A549 (cell line): ENCODE measurements around the gene PIH1D1. TPM values are rescaled to one million over a fixed set of nuclear protein-coding genes. Genes with fewer than 3 reads are reported as not detected.

Source experiments
- ATAC-seq, 2 experiments: fragments of 200-7000 bp in 1 of 2; fragments of >200 bp in 1 of 2; cut with Nextera tagmentation in 1 of 2; cut with Tn5 transposase in 1 of 2; 3 replicates each; pipeline versions ENCODE4 v1.8.0 to v1.9.1; 2018 to 2020; ENCODE audit warnings: mild to moderate bottlenecking in 1 of 2, moderate library complexity in 1 of 2
- CTCF ChIA-PET: fragments of 300-600 bp; sonication (Branson Sonifier 250); formaldehyde crosslinking; extraction: SDS; loops from one replicate; lab custom pipeline; 2021; ENCODE audit warnings: antibody characterized with exemption, inconsistent platforms; lab: Yijun Ruan, JAX
- POLR2A ChIA-PET: fragments of 350-600 bp; formaldehyde crosslinking; extraction: SDS; loops from one replicate; lab custom pipeline; 2021; ENCODE audit warnings: antibody characterized with exemption, inconsistent platforms; lab: Yijun Ruan, JAX
- DNase-seq, 2 experiments: peaks; one replicate each; pipeline versions ENCODE4 v3.0.0 to v3.0.0-alpha.2; 2011 to 2016; ENCODE audit warnings: low read depth in 1 of 2, low spot score in 1 of 2
- FAIRE-seq: peaks from 2 replicates; lab custom pipeline; 2011; peaks lifted over from hg19 to GRCh38; lab: Jason Lieb, UNC
- H3K27ac ChIP-seq, 2 experiments: fragments of >200 bp; sonication (Bioruptor Twin); formaldehyde crosslinking; 3 replicates each; pipeline ENCODE4 v1.5.1; 2016 to 2017
- H3K4me1 ChIP-seq: fragments of >200 bp; sonication (Bioruptor Twin); formaldehyde crosslinking; 3 replicates; pipeline ENCODE4 v1.6.1; 2016
- H3K4me2 ChIP-seq: fragments of >200 bp; sonication (Bioruptor Twin); formaldehyde crosslinking; 3 replicates; pipeline ENCODE4 v1.6.1; 2016
- H3K4me3 ChIP-seq: fragments of >200 bp; sonication (Bioruptor Twin); formaldehyde crosslinking; 3 replicates; pipeline ENCODE4 v1.5.1; 2016
- H3K9me3 ChIP-seq: fragments of >200 bp; sonication (Bioruptor Twin); formaldehyde crosslinking; 3 replicates; pipeline ENCODE4 v1.6.1; 2016
- BHLHE40 ChIP-seq: IDR thresholded peaks from 2 replicates; pipeline ENCODE4 v1.6.1; 2012; ENCODE audit warnings: low read depth, low read length, inconsistent platforms
- CBX2 ChIP-seq: fragments of 200-600 bp; sonication (generic); IDR thresholded peaks from 2 replicates; pipeline ENCODE4 v1.6.1; 2016; ENCODE audit warnings: low read depth, mild to moderate bottlenecking, borderline replicate concordance
- CEBPB ChIP-seq, 2 experiments: fragments of >200 bp in 1 of 2; sonication (Bioruptor Twin) in 1 of 2; formaldehyde crosslinking in 1 of 2; IDR thresholded peaks; 2 replicates each; pipeline ENCODE4 v1.6.1; 2012 to 2016
- EHF ChIP-seq: fragments of 250-450 bp; sonication (Bioruptor Pico); IDR thresholded peaks from 2 replicates; pipeline ENCODE4 v1.5.0; 2020; ENCODE audit warnings: mild to moderate bottlenecking
- HEYL ChIP-seq: fragments of 250-450 bp; sonication (Bioruptor Pico); IDR thresholded peaks from 2 replicates; pipeline ENCODE4 v1.8.0; 2021; ENCODE audit warnings: mild to moderate bottlenecking, moderate library complexity
- HMGXB4 ChIP-seq: fragments of 250-450 bp; sonication (Bioruptor Pico); IDR thresholded peaks from 2 replicates; pipeline ENCODE4 v1.5.0; 2021; ENCODE audit warnings: mild to moderate bottlenecking, moderate library complexity, borderline replicate concordance
- JUNB ChIP-seq: fragments of >200 bp; sonication (Bioruptor Twin); formaldehyde crosslinking; IDR thresholded peaks from 2 replicates; pipeline ENCODE4 v1.6.1; 2016
- MAFK ChIP-seq: fragments of 450-650 bp; IDR thresholded peaks from 2 replicates; pipeline ENCODE4 v1.6.1; 2014; ENCODE audit not compliant: partially characterized antibody
- MAX ChIP-seq: IDR thresholded peaks from 2 replicates; pipeline ENCODE4 v1.6.1; 2012
- MAZ ChIP-seq: fragments of 150-350 bp; IDR thresholded peaks from 2 replicates; pipeline ENCODE4 v1.6.1; 2014; ENCODE audit warnings: antibody characterized with exemption, low read depth, low read length, borderline replicate concordance
- NR3C1 ChIP-seq: fragments of >200 bp; sonication (Bioruptor Twin); formaldehyde crosslinking; IDR thresholded peaks from 3 replicates; pipeline ENCODE4 v1.6.1; 2017
- PBX3 ChIP-seq: IDR thresholded peaks from 2 replicates; pipeline ENCODE4 v1.6.1; 2012
- POLR2A ChIP-seq: IDR thresholded peaks from 2 replicates; pipeline ENCODE4 v1.6.1; 2012; ENCODE audit warnings: mild to moderate bottlenecking, low read length
- RAD21 ChIP-seq, 2 experiments: fragments of >200 bp in 1 of 2; sonication (Bioruptor Twin) in 1 of 2; formaldehyde crosslinking in 1 of 2; IDR thresholded peaks in 1 of 2; conservative IDR thresholded peaks in 1 of 2; 2 replicates in 1 of 2; 3 replicates in 1 of 2; pipeline ENCODE4 v1.6.1; 2012 to 2018; ENCODE audit warnings: inconsistent platforms in 1 of 2
- RFX5 ChIP-seq: fragments of 450-650 bp; IDR thresholded peaks from 2 replicates; pipeline ENCODE4 v1.7.1; 2014; ENCODE audit warnings: antibody characterized with exemption, mild to moderate bottlenecking, moderate library complexity
- TFCP2L1 ChIP-seq: fragments of 250-450 bp; sonication (Bioruptor Pico); IDR thresholded peaks from 2 replicates; pipeline ENCODE4 v1.5.0; 2021; ENCODE audit warnings: mild to moderate bottlenecking
- ZNF302 ChIP-seq: fragments of 250-450 bp; sonication (Bioruptor Pico); IDR thresholded peaks from 2 replicates; pipeline ENCODE4 v1.9.0; 2021; ENCODE audit warnings: inconsistent platforms, mild to moderate bottlenecking, moderate library complexity
- WGBS: methylation state at CpG from one replicate; pipeline ENCODE4 v1.1.6; 2017; ENCODE audit errors: missing lambda C conversion rate; 5-methylcytosine and 5-hydroxymethylcytosine counted together
- polyA plus RNA-seq, 4 experiments: library from polyadenylated mRNA; depleted of rRNA in 3 of 4; stranded (reverse); fragments of >200 nt; fragmentation: RNase III in 1 of 4; extraction: RNeasy Plus Mini Kit Qiagen cat#74134 plus additional on column Dnase treatment in 1 of 4; gene quantifications; 2 replicates in 3 of 4; 3 replicates in 1 of 4; pipeline ENCODE4 v1.2.3, GENCODE V29; 2011 to 2017
- TF ChIP-seq, protein P1 (sequence below): fragments of >200 bp; sonication (Bioruptor Twin); formaldehyde crosslinking; IDR thresholded peaks from 2 replicates; pipeline ENCODE4 v1.6.1; 2016
- TF ChIP-seq, protein P2 (sequence below): fragments of 250-450 bp; sonication (Bioruptor Pico); IDR thresholded peaks from 2 replicates; pipeline ENCODE4 v1.5.0; 2020; ENCODE audit warnings: low read depth, mild to moderate bottlenecking, moderate library complexity
- TF ChIP-seq, protein P3 (sequence below): fragments of 200-600 bp; sonication (generic); IDR thresholded peaks from 2 replicates; pipeline ENCODE4 v1.6.1; 2016; ENCODE audit warnings: antibody characterized with exemption, mild to moderate bottlenecking, moderate library complexity

The PIH1D1 gene
- polyA plus RNA-seq, 2 of the 4 experiments (the other 2 are of a cell fraction) = 89.7 to 114 TPM

DNA sequence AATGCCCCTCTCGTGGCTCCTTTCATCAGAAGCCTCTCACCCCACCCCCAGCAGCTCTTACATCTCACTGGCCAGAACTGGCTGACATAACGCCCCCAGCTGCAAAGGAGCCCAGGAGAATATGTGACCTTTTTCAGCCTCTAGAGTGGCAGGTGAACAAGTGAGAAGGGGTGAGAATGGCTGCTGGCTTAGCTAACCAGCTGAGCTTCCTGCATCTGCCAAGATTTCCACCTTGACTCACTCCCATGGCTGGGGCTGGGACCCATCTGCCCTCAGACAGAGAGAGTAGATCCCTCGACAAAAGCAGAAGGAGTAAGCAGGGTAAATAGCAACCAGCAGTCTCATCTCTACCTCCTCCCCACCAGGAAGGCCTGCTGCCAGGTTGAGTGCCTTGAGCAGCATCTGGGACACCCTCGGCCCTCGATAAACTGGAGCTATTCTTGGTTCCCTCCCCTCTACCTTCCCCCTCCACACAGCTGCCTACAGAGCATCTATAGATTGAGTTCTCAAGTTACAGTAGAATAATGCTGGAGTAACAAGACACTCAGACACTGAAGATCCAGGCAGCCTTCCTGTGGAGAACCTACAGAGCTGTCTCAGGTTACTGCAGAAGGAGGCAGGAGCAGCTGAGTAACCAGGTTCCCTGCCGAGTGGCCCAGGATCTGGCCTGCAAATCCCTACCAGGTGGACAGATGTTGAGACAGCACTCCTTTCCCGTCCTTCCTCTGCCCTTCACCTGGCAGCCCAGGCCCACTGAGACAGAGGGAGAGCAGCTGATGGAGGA, 48.0 kb downstream of the PIH1D1 start:
- 64% methylated on average over 7 of the region's 7 CpGs for WGBS
- peak in 1 of 2 experiments; percentile 18; a peak in 3 of 6 replicates for ATAC-seq
- Histone ChIP-seq H3K4me1 (no peaks in the 10 kb centered on the region), H3K27ac (no peak overlapping the region), H3K9me3 (no peaks in the 10 kb centered on the region), H3K4me3 (no peak overlapping the region), H3K4me2 (no peak overlapping the region)
- FAIRE-seq = no peak
- DNase-seq = no peak
- ChIA-PET POLR2A (no interaction called here), CTCF (interaction anchor here (0.6 to 8.0 kb wide), 7 partner anchors 8 to 177 kb away, joined by 3 to 68 read pairs (median 4); no protein-coding TSS in a partner anchor)
- TF ChIP-seq POLR2A (no peak), EHF (no peak), MAX (no peak), TFCP2L1 (CRISPR knock-in tag) (no peak)
- TF ChIP-seq, protein P1, sequence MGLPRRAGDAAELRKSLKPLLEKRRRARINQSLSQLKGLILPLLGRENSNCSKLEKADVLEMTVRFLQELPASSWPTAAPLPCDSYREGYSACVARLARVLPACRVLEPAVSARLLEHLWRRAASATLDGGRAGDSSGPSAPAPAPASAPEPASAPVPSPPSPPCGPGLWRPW = no peak

GRCh38 chr19:49400029-49400428, 51.6 kb downstream of the PIH1D1 start:
- CTCF ChIA-PET = interaction anchor here (0.7 to 8.0 kb wide), 3 partner anchors 9 to 302 kb away, joined by 3 to 68 read pairs (median 5); no protein-coding TSS in a partner anchor
- DNase-seq = no peak
- no peak for TF ChIP-seq JUNB
- TF ChIP-seq CEBPB (IDR thresholded peaks at IDR 0.05) = 0 out of 4 replicates have a peak, but pooled peaks of 1 of the 2 experiments have one; percentile 14
- no peak for TF ChIP-seq RAD21 (conservative IDR thresholded peaks at IDR 0.05 in 1 of 2, IDR thresholded peaks at IDR 0.05 in 1 of 2)
- H3K27ac ChIP-seq = no peak overlapping the region
- FAIRE-seq = no peak
- no peaks in the 10 kb centered on the region for H3K4me1 ChIP-seq
- H3K4me2 ChIP-seq = no peak overlapping the region
- WGBS = 70% methylated on average over 6 of the region's 6 CpGs
- POLR2A ChIA-PET = no interaction called here
- H3K4me3 ChIP-seq = no peak overlapping the region
- ATAC-seq = no peak
- H3K9me3 ChIP-seq = no peaks in the 10 kb centered on the region

- ATAC-seq (no peak), FAIRE-seq (no peak), DNase-seq (no peak)
- Histone ChIP-seq H3K4me3 (no peak overlapping the region), H3K9me3 (no peaks in the 10 kb centered on the region), H3K4me1 (no peaks in the 10 kb centered on the region), H3K4me2 (no peak overlapping the region), H3K27ac (0 out of 6 replicates have a peak overlapping the region, but pooled peaks of 1 of the 2 experiments have one; percentile 15)
- WGBS = 80% methylated on average over 6 of the region's 6 CpGs
- ChIA-PET CTCF (no interaction called here), POLR2A (no interaction called here)
- TF ChIP-seq, protein P2, sequence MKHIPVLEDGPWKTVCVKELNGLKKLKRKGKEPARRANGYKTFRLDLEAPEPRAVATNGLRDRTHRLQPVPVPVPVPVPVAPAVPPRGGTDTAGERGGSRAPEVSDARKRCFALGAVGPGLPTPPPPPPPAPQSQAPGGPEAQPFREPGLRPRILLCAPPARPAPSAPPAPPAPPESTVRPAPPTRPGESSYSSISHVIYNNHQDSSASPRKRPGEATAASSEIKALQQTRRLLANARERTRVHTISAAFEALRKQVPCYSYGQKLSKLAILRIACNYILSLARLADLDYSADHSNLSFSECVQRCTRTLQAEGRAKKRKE (CRISPR knock-in tag) = no peak
- TF ChIP-seq, protein P3, sequence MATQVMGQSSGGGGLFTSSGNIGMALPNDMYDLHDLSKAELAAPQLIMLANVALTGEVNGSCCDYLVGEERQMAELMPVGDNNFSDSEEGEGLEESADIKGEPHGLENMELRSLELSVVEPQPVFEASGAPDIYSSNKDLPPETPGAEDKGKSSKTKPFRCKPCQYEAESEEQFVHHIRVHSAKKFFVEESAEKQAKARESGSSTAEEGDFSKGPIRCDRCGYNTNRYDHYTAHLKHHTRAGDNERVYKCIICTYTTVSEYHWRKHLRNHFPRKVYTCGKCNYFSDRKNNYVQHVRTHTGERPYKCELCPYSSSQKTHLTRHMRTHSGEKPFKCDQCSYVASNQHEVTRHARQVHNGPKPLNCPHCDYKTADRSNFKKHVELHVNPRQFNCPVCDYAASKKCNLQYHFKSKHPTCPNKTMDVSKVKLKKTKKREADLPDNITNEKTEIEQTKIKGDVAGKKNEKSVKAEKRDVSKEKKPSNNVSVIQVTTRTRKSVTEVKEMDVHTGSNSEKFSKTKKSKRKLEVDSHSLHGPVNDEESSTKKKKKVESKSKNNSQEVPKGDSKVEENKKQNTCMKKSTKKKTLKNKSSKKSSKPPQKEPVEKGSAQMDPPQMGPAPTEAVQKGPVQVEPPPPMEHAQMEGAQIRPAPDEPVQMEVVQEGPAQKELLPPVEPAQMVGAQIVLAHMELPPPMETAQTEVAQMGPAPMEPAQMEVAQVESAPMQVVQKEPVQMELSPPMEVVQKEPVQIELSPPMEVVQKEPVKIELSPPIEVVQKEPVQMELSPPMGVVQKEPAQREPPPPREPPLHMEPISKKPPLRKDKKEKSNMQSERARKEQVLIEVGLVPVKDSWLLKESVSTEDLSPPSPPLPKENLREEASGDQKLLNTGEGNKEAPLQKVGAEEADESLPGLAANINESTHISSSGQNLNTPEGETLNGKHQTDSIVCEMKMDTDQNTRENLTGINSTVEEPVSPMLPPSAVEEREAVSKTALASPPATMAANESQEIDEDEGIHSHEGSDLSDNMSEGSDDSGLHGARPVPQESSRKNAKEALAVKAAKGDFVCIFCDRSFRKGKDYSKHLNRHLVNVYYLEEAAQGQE = no peak
- TF ChIP-seq HEYL (CRISPR knock-in tag) (no peak), HMGXB4 (no peak), RAD21 (conservative IDR thresholded peaks at IDR 0.05 in 1 of 2, IDR thresholded peaks at IDR 0.05 in 1 of 2) (no peak), MAZ (no peak), NR3C1 (no peak), PBX3 (no peak), ZNF302 (CRISPR knock-in tag) (no peak), BHLHE40 (no peak), MAFK (no peak), CBX2 (no peak), RFX5 (no peak)
- TF ChIP-seq, protein P1 = no peak
Measured at GRCh38 chr19:49398931-49399330, 52.7 kb downstream of the PIH1D1 start.
